Type B pancreatic cell (in vitro differentiated cells): Measurements from ENCODE around the gene PRPH2. TPM values are rescaled to one million over a fixed set of nuclear protein-coding genes. Genes with fewer than 3 reads are reported as not detected.

Experiments used
- DNase-seq: peaks from one replicate; pipeline ENCODE4 v3.0.0; 2021; ENCODE audit warnings: mixed read lengths; ENCODE audit not compliant: unreplicated experiment; ENCODE audit errors: extremely low spot score
- H3K27ac Mint-ChIP-seq: 2 replicates; pipeline ENCODE4 v1.8.0; 2021; ENCODE audit warnings: mild to moderate bottlenecking, mixed read lengths
- H3K27me3 Mint-ChIP-seq: 2 replicates; pipeline ENCODE4 v1.8.0; 2021; ENCODE audit warnings: mixed read lengths
- H3K36me3 Mint-ChIP-seq: 2 replicates; pipeline ENCODE4 v1.8.0; 2021; ENCODE audit warnings: mixed read lengths
- H3K4me1 Mint-ChIP-seq: one replicate; pipeline ENCODE4 v1.8.0; 2021; ENCODE audit warnings: mixed read lengths; ENCODE audit not compliant: unreplicated experiment
- H3K4me3 Mint-ChIP-seq: 2 replicates; pipeline ENCODE4 v1.8.0; 2021; ENCODE audit warnings: mild to moderate bottlenecking, mixed read lengths
- H3K9me3 Mint-ChIP-seq: 2 replicates; pipeline ENCODE4 v1.8.0; 2021; ENCODE audit warnings: mixed read lengths
- total RNA-seq: library from RNA; stranded (reverse); gene quantifications from 2 replicates; pipeline ENCODE4 v1.2.1, GENCODE V29; 2021; ENCODE audit warnings: low replicate concordance
- TF ChIP-seq, protein P1 (sequence below): fragments of 200-600 bp; sonication (generic); conservative IDR thresholded peaks from 2 replicates; pipeline ENCODE4 v1.5.0; 2021; ENCODE audit warnings: antibody characterized with exemption, mild to moderate bottlenecking

The PRPH2 gene
- total RNA-seq, 1 donor from 2014 or later: not detected

- no peak for DNase-seq
- Mint-ChIP-seq H3K27ac (no peak overlapping the region), H3K36me3 (peaks cover 10% of the 10 kb centered on the region), H3K4me1 (peaks cover 10% of the 10 kb centered on the region), H3K4me3 (no peak overlapping the region), H3K27me3 (no peaks in the 10 kb centered on the region), H3K9me3 (no peaks in the 10 kb centered on the region)
- TF ChIP-seq, protein P1, sequence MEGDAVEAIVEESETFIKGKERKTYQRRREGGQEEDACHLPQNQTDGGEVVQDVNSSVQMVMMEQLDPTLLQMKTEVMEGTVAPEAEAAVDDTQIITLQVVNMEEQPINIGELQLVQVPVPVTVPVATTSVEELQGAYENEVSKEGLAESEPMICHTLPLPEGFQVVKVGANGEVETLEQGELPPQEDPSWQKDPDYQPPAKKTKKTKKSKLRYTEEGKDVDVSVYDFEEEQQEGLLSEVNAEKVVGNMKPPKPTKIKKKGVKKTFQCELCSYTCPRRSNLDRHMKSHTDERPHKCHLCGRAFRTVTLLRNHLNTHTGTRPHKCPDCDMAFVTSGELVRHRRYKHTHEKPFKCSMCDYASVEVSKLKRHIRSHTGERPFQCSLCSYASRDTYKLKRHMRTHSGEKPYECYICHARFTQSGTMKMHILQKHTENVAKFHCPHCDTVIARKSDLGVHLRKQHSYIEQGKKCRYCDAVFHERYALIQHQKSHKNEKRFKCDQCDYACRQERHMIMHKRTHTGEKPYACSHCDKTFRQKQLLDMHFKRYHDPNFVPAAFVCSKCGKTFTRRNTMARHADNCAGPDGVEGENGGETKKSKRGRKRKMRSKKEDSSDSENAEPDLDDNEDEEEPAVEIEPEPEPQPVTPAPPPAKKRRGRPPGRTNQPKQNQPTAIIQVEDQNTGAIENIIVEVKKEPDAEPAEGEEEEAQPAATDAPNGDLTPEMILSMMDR: no peak
Measured at GRCh38 chr6:42756722-42757121, 34.3 kb upstream of the PRPH2 start.

- Mint-ChIP-seq H3K4me1 (peaks cover 15% of the 10 kb centered on the region), H3K9me3 (no peaks in the 10 kb centered on the region), H3K36me3 (peaks cover 10% of the 10 kb centered on the region), H3K27ac (no peak overlapping the region), H3K4me3 (no peak overlapping the region), H3K27me3 (no peaks in the 10 kb centered on the region)
- TF ChIP-seq, protein P1: no peak
- no peak for DNase-seq
Measured at GRCh38 chr6:42754759-42755158, 32.4 kb upstream of the PRPH2 start.

DNA sequence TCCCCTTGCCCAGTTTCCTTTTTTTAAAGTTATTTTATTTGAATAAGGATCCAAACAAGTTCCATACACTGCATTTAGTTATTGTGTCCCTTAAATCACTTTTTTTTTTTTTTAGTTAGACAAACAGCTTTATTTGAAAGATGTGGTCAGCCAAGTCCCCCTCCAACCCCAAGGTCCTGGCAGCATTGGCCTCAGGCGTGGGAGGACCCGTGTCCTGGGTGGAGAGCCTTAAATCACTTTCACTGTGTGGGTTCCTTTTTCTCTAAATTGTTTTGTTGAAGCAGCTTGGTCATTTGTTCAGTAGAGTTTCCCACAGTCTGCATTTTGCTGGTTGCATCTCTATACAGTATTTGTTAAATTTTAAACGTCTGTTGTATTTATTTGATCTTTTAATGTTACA, 28.7 kb upstream of the PRPH2 start:
- H3K27ac Mint-ChIP-seq: no peak overlapping the region
- H3K9me3 Mint-ChIP-seq: no peaks in the 10 kb centered on the region
- peaks cover 4% of the 10 kb centered on the region for H3K36me3 Mint-ChIP-seq
- H3K4me1 Mint-ChIP-seq: peaks cover 23% of the 10 kb centered on the region
- no peak overlapping the region for H3K4me3 Mint-ChIP-seq
- TF ChIP-seq, protein P1: no peak
- DNase-seq: no peak
- H3K27me3 Mint-ChIP-seq: no peaks in the 10 kb centered on the region

- TF ChIP-seq, protein P1: no peak
- H3K4me1 Mint-ChIP-seq: peaks cover 34% of the 10 kb centered on the region
- no peak for DNase-seq
- peak overlapping the region; percentile 98 for H3K4me3 Mint-ChIP-seq
- H3K27ac Mint-ChIP-seq: peak overlapping the region; percentile 98
- no peaks in the 10 kb centered on the region for H3K9me3 Mint-ChIP-seq
- H3K36me3 Mint-ChIP-seq: peaks cover 4% of the 10 kb centered on the region
- H3K27me3 Mint-ChIP-seq: no peaks in the 10 kb centered on the region
Measured at GRCh38 chr6:42748203-42748898, 26.0 kb upstream of the PRPH2 start.

DNA sequence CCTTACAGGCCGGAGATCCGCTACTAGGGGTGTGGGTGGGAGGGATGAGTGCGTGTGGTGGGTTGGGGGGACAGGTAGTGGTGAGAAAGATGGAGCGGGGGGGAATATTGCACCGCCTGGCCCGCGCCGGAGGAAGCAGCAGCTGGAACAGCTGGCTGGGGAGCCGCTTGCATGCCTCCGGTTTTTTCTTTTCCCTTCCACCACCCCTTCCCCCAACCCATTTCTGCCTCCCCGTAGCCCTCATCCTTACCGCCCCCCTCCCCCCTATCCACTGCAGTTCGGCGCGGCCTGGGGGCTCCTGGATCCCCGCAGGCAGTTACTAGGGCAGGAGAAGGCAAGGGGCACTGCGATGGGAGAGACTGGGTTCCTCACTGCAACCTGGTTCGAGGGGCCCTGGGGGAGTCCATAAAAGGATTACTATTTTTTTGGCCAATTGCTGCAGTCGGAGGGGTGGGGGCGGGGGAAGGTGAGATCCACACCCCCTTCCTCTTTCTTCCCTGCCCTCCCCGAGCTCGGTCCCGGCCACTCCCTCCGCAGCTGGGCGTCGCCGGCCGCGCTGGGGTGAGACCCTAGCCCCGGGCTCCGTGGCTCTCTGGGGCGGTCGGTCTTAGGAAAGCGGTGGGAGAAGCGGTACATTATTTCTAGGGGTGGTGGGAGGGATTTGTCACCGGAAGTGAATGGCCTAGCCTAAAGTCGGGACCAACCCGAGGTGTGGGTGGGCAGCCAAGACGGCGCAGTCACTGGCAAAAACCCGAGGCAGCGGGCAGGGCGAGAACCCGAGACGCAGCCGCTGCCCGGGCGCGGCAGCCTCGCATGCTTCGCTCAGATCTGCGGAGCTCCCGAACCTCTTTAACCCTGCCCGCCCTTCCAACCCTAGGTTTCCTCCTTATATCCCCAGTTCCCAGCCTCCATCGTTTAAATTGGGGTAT, 24.3 kb upstream of the PRPH2 start:
- Mint-ChIP-seq H3K9me3 (no peaks in the 10 kb centered on the region), H3K4me1 (peaks cover 39% of the 10 kb centered on the region), H3K36me3 (peaks cover 7% of the 10 kb centered on the region), H3K27ac (peak overlapping the region; percentile 98), H3K27me3 (no peaks in the 10 kb centered on the region), H3K4me3 (peak overlapping the region; percentile 98)
- DNase-seq: peak; percentile 91
- TF ChIP-seq, protein P1: no peak
